CD4-positive, alpha-beta T cell (primary cell): ENCODE data around the gene GPBP1. TPM values are rescaled to one million over a fixed set of nuclear protein-coding genes. Genes with fewer than 3 reads are reported as not detected.

Experiments
- ATAC-seq: fragments of 200-7000 bp; cut with Tn5 transposase; one replicate; pipeline ENCODE4 v1.10.0; 2022; ENCODE audit warnings: mild to moderate bottlenecking; ENCODE audit not compliant: poor library complexity
- CTCF ChIA-PET: fragments of 350-600 bp; sonication (Branson Sonifier 250); formaldehyde crosslinking; loops from one replicate; lab custom pipeline; 2021; ENCODE audit warnings: antibody characterized with exemption, inconsistent platforms; lab: Charles Lee
- POLR2A ChIA-PET: fragments of 350-600 bp; sonication (Branson Sonifier 250); formaldehyde crosslinking; loops from one replicate; lab custom pipeline; 2021; ENCODE audit warnings: antibody characterized with exemption, inconsistent platforms; lab: Charles Lee
- DNase-seq, 14 experiments: peaks; one replicate each; pipeline ENCODE4 v3.0.0-alpha.2; 2013 to 2020; ENCODE audit warnings: mixed read lengths in 2 of 14
- H3K27ac ChIP-seq, 2 donors: one replicate each; pipeline versions ENCODE4 v1.5.1 to v1.7.0; 2013; ENCODE audit warnings: low read length in 2 of 2, low read depth in 1 of 2, mild to moderate bottlenecking in 1 of 2
- H3K27me3 ChIP-seq, 2 experiments: 1 replicate in 1 of 2; 2 replicates in 1 of 2; pipeline versions ENCODE4 v1.6.1 to v1.7.0; 2013; ENCODE audit warnings: low read length in 2 of 2, control low read depth in 1 of 2, mild to moderate bottlenecking in 1 of 2, moderate library complexity in 1 of 2; ENCODE audit not compliant: insufficient read depth in 2 of 2, control insufficient read depth in 1 of 2
- H3K36me3 ChIP-seq: one replicate; pipeline ENCODE4 v1.6.1; 2013; ENCODE audit warnings: low read length, control low read depth; ENCODE audit not compliant: insufficient read depth
- H3K4me1 ChIP-seq: one replicate; pipeline ENCODE4 v1.6.1; 2013; ENCODE audit warnings: low read length, control low read depth; ENCODE audit not compliant: insufficient read depth
- H3K4me3 ChIP-seq: one replicate; pipeline ENCODE4 v1.5.1; 2013; ENCODE audit warnings: mild to moderate bottlenecking, low read length, moderate library complexity
- H3K9me3 ChIP-seq, 2 experiments: 1 replicate in 1 of 2; 2 replicates in 1 of 2; pipeline versions ENCODE4 v1.6.1 to v1.7.0; 2013; ENCODE audit warnings: low read length in 2 of 2, mild to moderate bottlenecking in 2 of 2, control low read depth in 1 of 2, moderate library complexity in 1 of 2; ENCODE audit not compliant: control insufficient read depth in 1 of 2, insufficient read depth in 1 of 2
- H3K27ac Mint-ChIP-seq: one replicate; pipeline ENCODE4 v1.8.0; 2020; ENCODE audit warnings: mixed read lengths
- H3K27me3 Mint-ChIP-seq: one replicate; pipeline ENCODE4 v1.8.0; 2021; ENCODE audit warnings: mixed read lengths
- H3K36me3 Mint-ChIP-seq: one replicate; pipeline ENCODE4 v1.8.0; 2021; ENCODE audit warnings: low read depth, mixed read lengths
- H3K4me1 Mint-ChIP-seq: one replicate; pipeline ENCODE4 v1.8.0; 2021; ENCODE audit warnings: low read depth, mixed read lengths
- H3K4me3 Mint-ChIP-seq: one replicate; pipeline ENCODE4 v1.8.0; 2020; ENCODE audit warnings: mild to moderate bottlenecking, mixed read lengths
- H3K9me3 Mint-ChIP-seq: one replicate; pipeline ENCODE4 v1.8.0; 2020; ENCODE audit warnings: mixed read lengths
- intact Hi-C, 2 experiments: fragments of 100-400 bp; cut with DNase I in 1 of 2; cut with micrococcal nuclease in 1 of 2; formaldehyde crosslinking; loops; one replicate each; pipeline versions ENCODE4 v1.15.1 to v1.9.0; 2023 to 2025; cut with DNase I, micrococcal nuclease
- polyA plus RNA-seq, 2 donors: library from polyadenylated mRNA; unstranded; fragments of 120-200 nt; gene quantifications; one replicate each; pipeline ENCODE4 v1.2.1, GENCODE V29; 2013
- total RNA-seq, 174 experiments: library from RNA in 2 of 174; stranded (reverse) in 2 of 174; gene quantifications; one replicate each; pipeline ENCODE4 v1.2.3 and lab custom pipeline; 2021 to 2026
- TF ChIP-seq, protein P1 (sequence below): fragments of 200-600 bp; IDR thresholded peaks from one replicate; pipeline ENCODE4 v1.8.0; 2022; ENCODE audit warnings: antibody characterized with exemption, mild to moderate bottlenecking

GPBP1 gene, protein sequence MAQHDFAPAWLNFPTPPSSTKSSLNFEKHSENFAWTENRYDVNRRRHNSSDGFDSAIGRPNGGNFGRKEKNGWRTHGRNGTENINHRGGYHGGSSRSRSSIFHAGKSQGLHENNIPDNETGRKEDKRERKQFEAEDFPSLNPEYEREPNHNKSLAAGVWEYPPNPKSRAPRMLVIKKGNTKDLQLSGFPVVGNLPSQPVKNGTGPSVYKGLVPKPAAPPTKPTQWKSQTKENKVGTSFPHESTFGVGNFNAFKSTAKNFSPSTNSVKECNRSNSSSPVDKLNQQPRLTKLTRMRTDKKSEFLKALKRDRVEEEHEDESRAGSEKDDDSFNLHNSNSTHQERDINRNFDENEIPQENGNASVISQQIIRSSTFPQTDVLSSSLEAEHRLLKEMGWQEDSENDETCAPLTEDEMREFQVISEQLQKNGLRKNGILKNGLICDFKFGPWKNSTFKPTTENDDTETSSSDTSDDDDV
- total RNA-seq (100 to 1,000 TPM; 136 to 137 TPM), total RNA-seq (lab: John Stamatoyannopoulos, UW) (146 to 496 (median 252) reads per million in 172 experiments)
- 91.6 TPM for polyA plus RNA-seq (2013, experiment 1 of 2)
- 115 TPM for polyA plus RNA-seq (2013, experiment 2 of 2)

DNA sequence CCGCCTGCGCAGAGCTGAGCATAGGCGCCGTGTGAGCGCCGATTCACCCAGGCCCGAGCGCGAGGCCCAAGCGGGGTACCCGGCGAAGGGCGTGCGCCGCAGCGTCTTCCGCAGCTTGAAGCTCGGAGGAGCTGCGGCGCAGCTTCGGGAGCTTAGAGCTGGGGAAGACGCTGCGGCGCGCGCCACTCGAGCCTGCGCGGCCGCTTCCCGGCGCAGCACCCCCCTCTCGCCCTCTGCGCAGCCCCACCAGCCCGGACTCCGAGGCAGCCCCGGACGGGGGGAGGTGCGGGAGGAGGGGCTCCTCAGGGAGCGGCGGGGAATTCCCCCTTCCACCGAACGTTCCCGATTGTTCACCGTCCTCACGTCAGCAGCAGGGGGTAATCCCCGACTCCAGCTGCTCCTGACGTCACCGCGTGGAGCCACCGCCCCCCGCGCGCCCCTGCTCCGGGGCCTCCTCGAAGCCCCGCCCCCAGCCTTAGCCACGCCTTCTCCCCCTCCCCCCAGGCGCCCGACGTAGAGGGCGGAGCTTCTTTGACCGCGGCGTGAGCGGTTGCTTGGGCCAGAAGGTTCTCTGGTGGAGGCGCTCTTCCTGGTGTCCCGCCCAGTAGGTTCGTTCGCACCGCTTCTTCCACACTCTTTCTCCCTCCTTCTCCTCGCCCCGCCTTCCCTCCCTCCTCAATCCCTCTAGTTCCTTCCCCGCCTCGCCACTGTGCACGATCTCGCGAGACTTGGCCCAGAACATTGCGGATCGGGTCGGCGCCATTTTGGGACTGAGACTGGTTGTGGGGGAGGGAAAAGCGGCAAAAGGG is at the start of gene GPBP1:
Gene GPBP1, plus strand, starts transcription at position 741 of the 809 bp plus-strand sequence. CDS start 40,072 bp downstream, outside the sequence.
- peaks cover 3% of the 10 kb centered on the region for H3K36me3 ChIP-seq
- peaks cover 42% of the 10 kb centered on the region for H3K4me1 Mint-ChIP-seq
- POLR2A ChIA-PET = interaction anchor here (0.6 to 2.0 kb wide), 25 partner anchors 10 to 1951 kb away, joined by 3 to 18 read pairs (median 5); partner anchors contain the start of genes DHX29, IL6ST, MAP3K1 and MTREX
- peak within 1 kb of the TSS; percentile 96 for H3K27ac Mint-ChIP-seq
- TF ChIP-seq, protein P1, sequence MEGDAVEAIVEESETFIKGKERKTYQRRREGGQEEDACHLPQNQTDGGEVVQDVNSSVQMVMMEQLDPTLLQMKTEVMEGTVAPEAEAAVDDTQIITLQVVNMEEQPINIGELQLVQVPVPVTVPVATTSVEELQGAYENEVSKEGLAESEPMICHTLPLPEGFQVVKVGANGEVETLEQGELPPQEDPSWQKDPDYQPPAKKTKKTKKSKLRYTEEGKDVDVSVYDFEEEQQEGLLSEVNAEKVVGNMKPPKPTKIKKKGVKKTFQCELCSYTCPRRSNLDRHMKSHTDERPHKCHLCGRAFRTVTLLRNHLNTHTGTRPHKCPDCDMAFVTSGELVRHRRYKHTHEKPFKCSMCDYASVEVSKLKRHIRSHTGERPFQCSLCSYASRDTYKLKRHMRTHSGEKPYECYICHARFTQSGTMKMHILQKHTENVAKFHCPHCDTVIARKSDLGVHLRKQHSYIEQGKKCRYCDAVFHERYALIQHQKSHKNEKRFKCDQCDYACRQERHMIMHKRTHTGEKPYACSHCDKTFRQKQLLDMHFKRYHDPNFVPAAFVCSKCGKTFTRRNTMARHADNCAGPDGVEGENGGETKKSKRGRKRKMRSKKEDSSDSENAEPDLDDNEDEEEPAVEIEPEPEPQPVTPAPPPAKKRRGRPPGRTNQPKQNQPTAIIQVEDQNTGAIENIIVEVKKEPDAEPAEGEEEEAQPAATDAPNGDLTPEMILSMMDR = no peak
- CTCF ChIA-PET = interaction anchor here (1.1 to 1.4 kb wide), 2 partner anchors 36 to 46 kb away, joined by 5 to 7 read pairs; no protein-coding TSS in a partner anchor
- H3K9me3 Mint-ChIP-seq = no peaks in the 10 kb centered on the region
- H3K36me3 Mint-ChIP-seq = peaks cover 56% of the 10 kb centered on the region
- peaks cover 19% of the 10 kb centered on the region for H3K4me1 ChIP-seq
- no peaks in the 10 kb centered on the region for H3K9me3 ChIP-seq
- H3K27ac ChIP-seq = peak within 1 kb of the TSS; percentile 100
- intact Hi-C loops = loop anchor here (2.0 to 10.0 kb wide), 9 partner anchors 15 to 1866 kb away; partner anchors contain the start of genes IL6ST (in 2 of the 2), MAP3K1 (in 2 of the 2), DHX29 (in 1 of the 2) and MIER3 (in 1 of the 2)
- DNase-seq (peak; percentile 94 to 100 (median 97)), ATAC-seq (peak; percentile 70)
- no peaks in the 10 kb centered on the region for H3K27me3 Mint-ChIP-seq
- peak within 1 kb of the TSS; percentile 98 for H3K4me3 Mint-ChIP-seq
- H3K4me3 ChIP-seq = peak within 1 kb of the TSS; percentile 91
- H3K27me3 ChIP-seq = no peaks in the 10 kb centered on the region

DNA sequence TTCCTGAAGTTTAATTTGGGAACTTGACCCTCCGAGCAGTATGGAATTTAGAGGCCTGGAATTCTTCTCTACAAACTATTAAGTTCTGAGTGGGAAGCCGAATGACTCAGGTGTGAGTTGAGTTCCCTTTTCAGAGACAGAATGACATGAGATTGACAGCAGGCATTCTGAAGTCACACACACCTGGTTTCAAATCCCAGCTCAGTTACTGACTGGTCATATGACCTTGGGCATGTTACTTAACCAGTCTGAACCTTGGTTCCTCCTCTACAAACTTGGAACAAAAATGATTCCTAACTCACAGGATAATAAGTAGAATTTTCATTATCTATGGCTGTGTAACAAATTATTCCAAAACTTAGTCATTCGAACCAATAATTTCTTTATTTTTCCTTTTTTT is 45.5 kb upstream of the GPBP1 start:
- H3K9me3 ChIP-seq = peaks cover 0 to 4% of the 10 kb centered on the region in 2 experiments
- intact Hi-C loops = no loop called here
- no peak overlapping the region for H3K27ac Mint-ChIP-seq
- H3K4me1 ChIP-seq = no peaks in the 10 kb centered on the region
- H3K27me3 Mint-ChIP-seq = peaks cover 3% of the 10 kb centered on the region
- POLR2A ChIA-PET = interaction anchor here (1.0 kb wide), 1 partner anchor 10 kb away, joined by 3 read pairs; no protein-coding TSS in a partner anchor
- CTCF ChIA-PET = no interaction called here
- no peaks in the 10 kb centered on the region for H3K27me3 ChIP-seq
- H3K4me3 Mint-ChIP-seq = no peak overlapping the region
- H3K27ac ChIP-seq = no peak overlapping the region
- H3K36me3 Mint-ChIP-seq = no peaks in the 10 kb centered on the region
- H3K4me3 ChIP-seq = no peak overlapping the region
- no peaks in the 10 kb centered on the region for H3K36me3 ChIP-seq
- peaks cover 4% of the 10 kb centered on the region for H3K9me3 Mint-ChIP-seq
- no peak for ATAC-seq
- TF ChIP-seq, protein P1 = no peak
- H3K4me1 Mint-ChIP-seq = no peaks in the 10 kb centered on the region
- DNase-seq = no peak

DNA sequence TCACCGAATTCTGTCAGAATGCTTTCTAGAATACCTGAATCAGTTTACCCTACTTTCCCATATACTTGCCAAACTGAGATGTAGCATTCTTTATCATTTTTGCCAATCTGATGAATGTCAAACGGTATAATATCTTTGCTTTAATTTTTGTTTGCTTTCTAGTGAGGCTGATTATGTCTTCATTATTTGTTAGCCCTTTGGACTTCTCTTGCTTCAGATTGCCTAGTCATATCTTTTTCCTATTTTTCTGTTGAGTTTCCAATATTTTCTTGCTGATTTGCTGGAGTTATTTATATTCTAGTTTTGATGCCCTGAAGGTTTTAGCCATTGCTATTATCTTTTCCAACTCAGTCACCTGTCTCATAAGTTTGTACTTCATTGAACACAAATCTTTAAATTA is 40.3 kb upstream of the GPBP1 start:
- ChIA-PET CTCF (no interaction called here), POLR2A (no interaction called here)
- Mint-ChIP-seq H3K27me3 (peaks cover 3% of the 10 kb centered on the region), H3K36me3 (no peaks in the 10 kb centered on the region), H3K9me3 (no peaks in the 10 kb centered on the region), H3K27ac (no peak overlapping the region), H3K4me3 (no peak overlapping the region), H3K4me1 (no peaks in the 10 kb centered on the region)
- H3K9me3 ChIP-seq = no peaks in the 10 kb centered on the region
- H3K27me3 ChIP-seq = peaks cover 0 to 2% of the 10 kb centered on the region in 2 experiments
- intact Hi-C loops = no loop called here
- TF ChIP-seq, protein P1 = no peak
- no peaks in the 10 kb centered on the region for H3K36me3 ChIP-seq
- H3K4me3 ChIP-seq = no peak overlapping the region
- H3K27ac ChIP-seq = no peak overlapping the region
- DNase-seq (no peak), ATAC-seq (no peak)
- H3K4me1 ChIP-seq = no peaks in the 10 kb centered on the region
